D721Med (cell line): Measurements from ENCODE around the gene NTN3.

Source experiments
- DNase-seq: peaks from one replicate; pipeline ENCODE4 v3.0.0; 2011; ENCODE audit warnings: low spot score; ENCODE audit not compliant: insufficient read length
- FAIRE-seq: peaks from 2 replicates; lab custom pipeline; 2011; peaks lifted over from hg19 to GRCh38; lab: Jason Lieb, UNC
- TF ChIP-seq, protein P1 (sequence below): IDR thresholded peaks from 2 replicates; pipeline ENCODE4 v1.5.1; 2012; ENCODE audit warnings: mild to moderate bottlenecking, control low read depth; ENCODE audit not compliant: insufficient read depth; ENCODE audit errors: missing control alignments

Gene NTN3

DNA sequence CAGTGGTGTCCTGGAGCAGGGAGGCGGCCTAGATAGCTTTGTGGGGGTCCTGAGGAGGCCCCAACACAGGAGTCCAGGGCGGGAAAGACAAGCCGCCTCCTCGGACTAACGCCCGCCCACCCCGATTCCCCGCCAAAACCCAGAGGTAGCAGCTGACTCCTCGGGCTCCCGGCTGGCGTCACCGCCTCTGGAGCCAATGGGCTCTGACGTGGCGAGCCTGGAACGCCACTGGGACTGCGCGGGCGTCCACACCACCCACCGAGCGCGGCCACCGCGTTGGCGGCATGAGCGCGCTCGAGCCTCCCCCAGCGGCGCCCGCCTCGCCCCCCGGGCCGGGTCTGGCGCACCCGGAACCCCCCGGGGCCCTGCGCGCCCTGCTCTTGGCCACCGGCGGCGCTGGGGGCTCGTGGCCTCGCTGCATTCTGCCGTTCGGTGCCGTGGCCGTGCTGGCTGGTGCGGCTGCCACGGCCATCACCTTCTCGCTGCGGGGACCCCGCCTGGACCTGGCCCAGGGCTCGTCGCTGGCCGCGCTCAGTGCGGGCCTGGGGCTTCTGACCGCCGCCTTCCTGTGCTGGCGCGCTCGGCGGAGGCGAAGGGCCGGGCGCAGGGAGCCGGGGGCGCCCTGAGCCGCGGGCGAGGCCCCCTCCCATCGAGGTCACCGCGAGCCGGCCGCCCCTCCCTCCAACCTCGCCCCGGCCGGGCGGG is 3.4 kb upstream of the NTN3 start:
- FAIRE-seq (no peak), DNase-seq (peak; percentile 72)
- TF ChIP-seq, protein P1, sequence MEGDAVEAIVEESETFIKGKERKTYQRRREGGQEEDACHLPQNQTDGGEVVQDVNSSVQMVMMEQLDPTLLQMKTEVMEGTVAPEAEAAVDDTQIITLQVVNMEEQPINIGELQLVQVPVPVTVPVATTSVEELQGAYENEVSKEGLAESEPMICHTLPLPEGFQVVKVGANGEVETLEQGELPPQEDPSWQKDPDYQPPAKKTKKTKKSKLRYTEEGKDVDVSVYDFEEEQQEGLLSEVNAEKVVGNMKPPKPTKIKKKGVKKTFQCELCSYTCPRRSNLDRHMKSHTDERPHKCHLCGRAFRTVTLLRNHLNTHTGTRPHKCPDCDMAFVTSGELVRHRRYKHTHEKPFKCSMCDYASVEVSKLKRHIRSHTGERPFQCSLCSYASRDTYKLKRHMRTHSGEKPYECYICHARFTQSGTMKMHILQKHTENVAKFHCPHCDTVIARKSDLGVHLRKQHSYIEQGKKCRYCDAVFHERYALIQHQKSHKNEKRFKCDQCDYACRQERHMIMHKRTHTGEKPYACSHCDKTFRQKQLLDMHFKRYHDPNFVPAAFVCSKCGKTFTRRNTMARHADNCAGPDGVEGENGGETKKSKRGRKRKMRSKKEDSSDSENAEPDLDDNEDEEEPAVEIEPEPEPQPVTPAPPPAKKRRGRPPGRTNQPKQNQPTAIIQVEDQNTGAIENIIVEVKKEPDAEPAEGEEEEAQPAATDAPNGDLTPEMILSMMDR: no peak

DNA sequence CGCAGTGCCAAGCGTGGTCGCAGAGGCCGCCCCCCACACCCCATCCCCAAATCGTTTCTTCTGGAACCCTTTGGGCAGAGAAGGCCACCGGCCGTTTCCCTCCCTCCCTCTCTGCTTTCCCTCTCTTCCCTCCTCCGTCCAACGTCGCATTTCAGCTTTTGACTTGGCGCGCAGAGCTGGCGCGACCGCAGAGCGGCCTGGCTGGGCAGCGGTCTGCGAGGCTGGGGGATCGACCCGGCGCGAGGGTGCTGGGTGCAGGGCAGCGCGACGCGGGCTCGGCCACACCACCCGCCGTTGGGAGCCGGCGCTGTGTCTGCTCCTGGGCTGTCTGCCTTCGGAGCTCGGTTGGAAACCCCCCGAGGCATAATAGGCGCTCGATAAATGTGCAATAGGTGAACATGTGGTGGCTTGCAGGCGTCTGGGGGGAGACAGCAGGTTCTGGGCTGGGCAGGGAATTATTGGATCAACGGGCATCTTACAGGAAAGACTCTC is 2.8 kb upstream of the NTN3 start:
- DNase-seq: no peak
- FAIRE-seq: no peak
- TF ChIP-seq, protein P1: no peak

DNA sequence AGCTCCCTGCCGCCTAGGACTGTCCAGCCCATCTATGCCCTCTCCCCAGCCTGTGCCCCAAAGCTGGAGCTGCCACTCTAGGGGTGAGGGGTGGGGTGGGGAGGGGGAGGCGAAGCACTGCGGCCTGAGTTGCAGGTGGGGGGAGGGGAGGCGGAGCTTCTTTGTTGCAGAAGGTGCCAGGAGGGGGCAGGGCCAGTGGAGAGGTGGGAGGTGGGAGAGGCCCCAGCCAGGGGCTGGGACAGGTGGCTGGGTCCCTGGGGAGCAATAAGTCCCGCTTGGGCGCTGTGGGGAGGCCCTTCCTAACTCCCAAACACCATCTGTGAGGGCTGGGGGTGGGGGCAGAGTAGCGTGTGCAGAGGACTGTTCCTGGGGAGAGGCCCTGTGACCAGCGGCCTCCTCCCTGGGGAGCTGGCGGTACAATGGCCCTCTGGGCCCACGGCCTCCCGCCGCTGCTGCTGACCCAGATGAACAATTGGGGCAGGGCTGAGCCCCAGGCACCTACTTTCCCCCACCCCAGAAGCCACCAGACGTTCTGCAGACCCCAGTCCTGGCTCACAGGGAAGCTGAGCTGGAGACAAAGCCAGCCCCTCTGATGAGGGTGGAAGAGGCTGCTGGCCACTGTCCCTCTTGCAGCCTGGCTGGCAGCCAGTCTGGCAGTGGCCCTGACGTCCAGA is 2.2 kb upstream of the NTN3 start:
- TF ChIP-seq, protein P1: no peak
- FAIRE-seq (no peak), DNase-seq (peak; percentile 96)

DNA sequence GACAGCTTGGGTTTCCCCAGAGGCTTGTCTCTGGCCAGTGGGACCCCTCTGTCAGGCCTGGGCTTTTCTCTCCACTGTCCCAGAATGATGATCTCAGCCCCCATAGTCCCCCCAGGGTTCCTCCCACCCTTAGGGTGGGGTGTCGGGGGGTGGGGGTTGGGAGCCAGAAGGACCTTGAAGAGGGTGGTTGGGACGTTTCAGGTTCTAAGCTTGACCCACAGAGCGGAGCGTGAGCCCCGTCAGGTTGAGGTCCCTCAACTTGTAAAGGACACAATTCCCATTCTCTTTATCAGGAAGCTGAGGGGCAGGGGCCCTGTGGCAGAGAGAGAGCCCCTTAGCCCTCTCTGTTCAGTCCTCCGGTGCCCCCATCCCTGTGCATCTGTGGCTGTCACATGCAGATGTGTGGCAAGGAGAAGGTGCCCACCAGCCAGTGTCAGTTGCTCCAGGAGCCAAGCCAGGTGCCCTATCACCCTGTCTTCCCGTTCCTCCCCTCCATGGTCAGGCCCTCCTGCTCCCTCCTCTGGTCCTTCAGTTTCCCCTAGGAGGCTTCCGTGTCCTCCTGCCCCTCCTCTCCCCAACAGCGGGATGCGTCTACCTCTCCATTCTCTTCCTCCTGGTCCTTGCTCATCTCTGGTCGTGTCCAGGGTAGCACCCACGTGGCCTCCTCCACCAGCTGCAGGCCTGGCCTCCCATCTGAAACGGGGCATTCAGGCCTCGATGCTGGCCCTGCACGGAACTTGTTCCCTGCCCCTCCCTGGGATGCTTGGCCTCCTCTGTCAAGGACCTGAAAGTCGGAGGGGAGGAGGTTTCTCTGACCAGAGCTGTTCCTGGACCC is 1.5 kb upstream of the NTN3 start:
- no peak for DNase-seq
- TF ChIP-seq, protein P1: no peak
- FAIRE-seq: no peak

DNA sequence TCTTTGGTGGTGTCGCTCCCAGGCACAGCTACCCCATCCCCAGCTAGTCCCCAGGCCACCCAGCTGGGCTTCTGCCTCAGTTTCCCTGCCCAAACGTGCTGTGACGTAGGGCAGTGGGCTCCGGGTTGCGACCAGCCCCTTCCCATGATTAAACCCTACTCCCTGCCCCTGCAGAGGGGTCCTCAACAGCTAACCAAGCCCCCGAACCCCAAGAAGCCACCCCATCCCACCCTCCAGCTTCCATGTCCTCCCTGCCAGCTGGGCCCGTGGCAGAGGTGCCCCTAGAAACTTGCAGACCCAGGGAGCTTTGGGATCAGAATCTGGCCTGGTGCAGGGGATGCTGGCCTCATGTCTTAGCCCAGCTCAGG is 879 bp upstream of the NTN3 start:
- no peak for FAIRE-seq
- TF ChIP-seq, protein P1: no peak
- no peak for DNase-seq

DNA sequence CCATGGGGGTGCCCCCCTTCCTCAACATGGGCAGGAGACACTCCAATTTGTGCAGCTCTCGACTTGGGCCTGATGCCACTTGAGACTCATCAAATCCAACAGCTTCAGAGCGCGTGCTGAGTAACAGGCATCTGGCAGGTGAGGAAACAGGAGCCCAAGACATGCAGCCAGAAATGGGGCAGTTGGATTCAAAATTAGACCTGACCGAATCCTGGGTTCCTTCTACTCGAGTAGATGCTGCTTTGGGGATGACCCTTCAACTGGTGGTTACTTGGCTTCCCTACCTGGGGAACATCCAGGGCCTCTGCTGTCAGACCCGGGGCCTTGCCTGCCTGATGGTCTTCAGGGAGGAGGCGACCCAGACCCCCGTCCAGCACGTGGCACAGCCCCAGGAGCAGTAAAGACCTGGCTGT is 488 bp upstream of the NTN3 start:
- TF ChIP-seq, protein P1: no peak
- DNase-seq (no peak), FAIRE-seq (no peak)
